ENCODE results near the gene ACOT7.
A peak's percentile ranks its signal among the peaks of the same experiment; 100 is the strongest.

Gene ACOT7

DNA sequence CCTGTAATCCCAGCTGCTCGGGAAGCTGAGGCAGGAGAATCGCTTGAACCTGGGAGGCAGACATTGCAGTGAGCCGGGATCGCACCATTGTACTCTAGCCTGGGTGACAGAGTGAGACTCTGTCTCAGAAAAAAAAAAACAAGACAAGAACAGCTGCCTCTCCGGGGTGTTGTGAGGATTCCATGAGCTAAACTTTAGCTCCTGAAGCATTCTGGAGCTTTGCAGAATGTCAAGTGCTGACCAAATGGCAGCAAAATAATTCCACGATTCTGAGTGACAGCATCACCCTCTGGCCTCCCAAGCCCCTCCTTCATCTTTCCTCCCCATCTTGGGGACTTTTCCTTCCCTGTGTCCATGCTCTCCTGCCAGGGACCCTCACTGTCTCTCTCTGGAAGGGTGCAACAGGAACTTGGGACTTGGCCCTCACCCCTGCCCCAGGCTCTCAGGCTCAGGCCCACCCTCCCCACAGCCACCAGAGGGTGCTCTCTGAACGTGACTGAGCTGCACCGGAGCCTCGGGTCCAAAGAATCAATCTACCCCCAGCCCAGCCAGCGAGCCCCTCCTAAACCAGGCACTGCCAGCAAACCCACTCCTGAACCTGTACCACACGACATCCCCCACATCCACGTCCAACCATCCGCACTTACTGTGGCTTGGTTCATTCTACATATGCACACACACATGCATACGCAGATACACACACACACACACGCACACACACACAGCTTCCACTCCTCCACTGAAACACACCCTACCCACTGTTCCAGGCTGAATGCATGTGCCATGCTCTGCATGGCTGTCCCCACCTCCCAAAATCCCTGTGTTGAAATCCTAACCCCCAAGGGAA is 45.7 kb downstream of the ACOT7 start:
- Histone ChIP-seq H3K36me3 (ENCODE audit: control insufficient read depth, insufficient read depth, low read length) (no peaks in the 10 kb centered on the region), H3K4me3 (ENCODE audit: insufficient read depth, low read depth, low read length, poor library complexity, severe bottlenecking) (peak overlapping the region; percentile 26), H3K27me3 (replicated peaks; ENCODE audit: control insufficient read depth, insufficient read depth, low read length, poor library complexity, severe bottlenecking) (no peaks in the 10 kb centered on the region), H3K27ac (ENCODE audit: insufficient read depth, low read length, poor library complexity, severe bottlenecking) (peak overlapping the region; percentile 15), H3K9me3 (ENCODE audit: control insufficient read depth, low read length) (no peaks in the 10 kb centered on the region), H3K4me1 (ENCODE audit: control insufficient read depth, insufficient read depth, low read length, poor library complexity, severe bottlenecking) (peaks cover 14% of the 10 kb centered on the region)
- peak; percentile 42 to 58 (median 46) for DNase-seq

- H3K27ac ChIP-seq (ENCODE audit: insufficient read depth, low read length, poor library complexity, severe bottlenecking) = no peak overlapping the region
- H3K4me3 ChIP-seq (ENCODE audit: insufficient read depth, low read depth, low read length, poor library complexity, severe bottlenecking) = no peak overlapping the region
- no peaks in the 10 kb centered on the region for H3K27me3 ChIP-seq (replicated peaks; ENCODE audit: control insufficient read depth, insufficient read depth, low read length, poor library complexity, severe bottlenecking)
- no peaks in the 10 kb centered on the region for H3K36me3 ChIP-seq (ENCODE audit: control insufficient read depth, insufficient read depth, low read length)
- peaks cover 14% of the 10 kb centered on the region for H3K4me1 ChIP-seq (ENCODE audit: control insufficient read depth, insufficient read depth, low read length, poor library complexity, severe bottlenecking)
- no peaks in the 10 kb centered on the region for H3K9me3 ChIP-seq (ENCODE audit: control insufficient read depth, low read length)
- no peak for DNase-seq
These were observed 48.1 kb downstream of the ACOT7 start for GRCh38 chr1:6345460-6345859.

GRCh38 chr1:6345009-6345408 is 48.6 kb downstream of the ACOT7 start:
- no peaks in the 10 kb centered on the region for H3K36me3 ChIP-seq (ENCODE audit: control insufficient read depth, insufficient read depth, low read length)
- no peaks in the 10 kb centered on the region for H3K9me3 ChIP-seq (ENCODE audit: control insufficient read depth, low read length)
- no peak overlapping the region for H3K4me3 ChIP-seq (ENCODE audit: insufficient read depth, low read depth, low read length, poor library complexity, severe bottlenecking)
- DNase-seq = no peak
- peaks cover 14% of the 10 kb centered on the region for H3K4me1 ChIP-seq (ENCODE audit: control insufficient read depth, insufficient read depth, low read length, poor library complexity, severe bottlenecking)
- H3K27me3 ChIP-seq (replicated peaks; ENCODE audit: control insufficient read depth, insufficient read depth, low read length, poor library complexity, severe bottlenecking) = no peaks in the 10 kb centered on the region
- no peak overlapping the region for H3K27ac ChIP-seq (ENCODE audit: insufficient read depth, low read length, poor library complexity, severe bottlenecking)

GRCh38 chr1:6343506-6344405 is 49.8 kb downstream of the ACOT7 start:
- peak in 2 of 3 donors; percentile 24 to 35 for DNase-seq
- Histone ChIP-seq H3K27me3 (replicated peaks; ENCODE audit: control insufficient read depth, insufficient read depth, low read length, poor library complexity, severe bottlenecking) (no peaks in the 10 kb centered on the region), H3K4me1 (ENCODE audit: control insufficient read depth, insufficient read depth, low read length, poor library complexity, severe bottlenecking) (peaks cover 11% of the 10 kb centered on the region), H3K36me3 (ENCODE audit: control insufficient read depth, insufficient read depth, low read length) (no peaks in the 10 kb centered on the region), H3K9me3 (ENCODE audit: control insufficient read depth, low read length) (no peaks in the 10 kb centered on the region), H3K27ac (ENCODE audit: insufficient read depth, low read length, poor library complexity, severe bottlenecking) (no peak overlapping the region), H3K4me3 (ENCODE audit: insufficient read depth, low read depth, low read length, poor library complexity, severe bottlenecking) (no peak overlapping the region)

DNA sequence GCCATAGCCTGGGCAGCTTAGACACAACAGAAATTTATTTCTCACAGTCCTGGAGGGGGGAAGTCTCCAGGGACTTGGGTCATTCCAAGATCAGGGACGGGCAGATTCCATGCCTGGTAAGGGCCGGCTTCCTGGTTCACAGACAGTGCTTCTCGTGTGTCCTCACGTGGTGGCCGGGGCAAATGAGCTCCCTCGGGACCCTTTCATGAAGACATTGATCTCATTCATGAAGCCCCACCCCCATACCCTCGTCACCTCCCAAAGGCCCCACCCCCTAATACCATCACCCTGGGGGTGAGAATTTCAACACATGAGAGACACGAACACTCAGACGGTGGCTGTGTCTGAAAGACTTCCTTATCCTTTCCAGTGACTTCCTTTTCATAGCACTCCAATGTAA is 51.5 kb downstream of the ACOT7 start:
- H3K27ac ChIP-seq (ENCODE audit: insufficient read depth, low read length, poor library complexity, severe bottlenecking) = no peak overlapping the region
- no peak for DNase-seq
- H3K4me1 ChIP-seq (ENCODE audit: control insufficient read depth, insufficient read depth, low read length, poor library complexity, severe bottlenecking) = no peaks in the 10 kb centered on the region
- H3K36me3 ChIP-seq (ENCODE audit: control insufficient read depth, insufficient read depth, low read length) = no peaks in the 10 kb centered on the region
- H3K4me3 ChIP-seq (ENCODE audit: insufficient read depth, low read depth, low read length, poor library complexity, severe bottlenecking) = no peak overlapping the region
- no peaks in the 10 kb centered on the region for H3K27me3 ChIP-seq (replicated peaks; ENCODE audit: control insufficient read depth, insufficient read depth, low read length, poor library complexity, severe bottlenecking)
- H3K9me3 ChIP-seq (ENCODE audit: control insufficient read depth, low read length) = no peaks in the 10 kb centered on the region

DNA sequence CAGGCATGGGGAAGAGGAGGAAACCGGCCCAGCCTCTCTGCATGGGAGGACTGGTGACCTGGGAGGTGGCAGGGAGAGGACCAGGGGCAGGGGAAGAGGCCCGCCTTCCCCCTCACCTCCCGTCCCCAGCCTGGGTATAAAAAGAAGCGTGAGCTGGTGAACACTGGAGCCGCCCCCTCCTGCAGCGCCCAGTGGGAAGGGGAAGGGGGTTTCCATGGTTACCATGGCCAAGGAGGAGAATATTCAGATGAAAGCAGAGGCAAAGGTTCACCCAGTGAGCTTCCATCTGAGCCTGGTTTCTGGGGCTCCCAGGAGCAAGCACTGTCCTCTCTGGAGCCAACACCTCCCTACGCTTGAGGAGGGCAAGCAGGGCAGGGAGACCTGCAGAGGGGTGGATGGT is 54.9 kb downstream of the ACOT7 start:
- Histone ChIP-seq H3K4me3 (ENCODE audit: insufficient read depth, low read depth, low read length, poor library complexity, severe bottlenecking) (no peak overlapping the region), H3K27ac (ENCODE audit: insufficient read depth, low read length, poor library complexity, severe bottlenecking) (no peak overlapping the region), H3K36me3 (ENCODE audit: control insufficient read depth, insufficient read depth, low read length) (no peaks in the 10 kb centered on the region)

GRCh38 chr1:6336776-6337622 is 56.6 kb downstream of the ACOT7 start:
- DNase-seq = no peak
- Histone ChIP-seq H3K27ac (ENCODE audit: insufficient read depth, low read length, poor library complexity, severe bottlenecking) (no peak overlapping the region), H3K9me3 (ENCODE audit: control insufficient read depth, low read length) (no peaks in the 10 kb centered on the region), H3K36me3 (ENCODE audit: control insufficient read depth, insufficient read depth, low read length) (no peaks in the 10 kb centered on the region), H3K27me3 (replicated peaks; ENCODE audit: control insufficient read depth, insufficient read depth, low read length, poor library complexity, severe bottlenecking) (no peaks in the 10 kb centered on the region), H3K4me3 (ENCODE audit: insufficient read depth, low read depth, low read length, poor library complexity, severe bottlenecking) (no peak overlapping the region), H3K4me1 (ENCODE audit: control insufficient read depth, insufficient read depth, low read length, poor library complexity, severe bottlenecking) (no peaks in the 10 kb centered on the region)

More for the DNA sequence above, 54.9 kb downstream of the ACOT7 start:
- Histone ChIP-seq H3K27me3 (replicated peaks; ENCODE audit: control insufficient read depth, insufficient read depth, low read length, poor library complexity, severe bottlenecking) (no peaks in the 10 kb centered on the region), H3K4me1 (ENCODE audit: control insufficient read depth, insufficient read depth, low read length, poor library complexity, severe bottlenecking) (no peaks in the 10 kb centered on the region), H3K9me3 (ENCODE audit: control insufficient read depth, low read length) (no peaks in the 10 kb centered on the region)
- DNase-seq = no peak

DNA sequence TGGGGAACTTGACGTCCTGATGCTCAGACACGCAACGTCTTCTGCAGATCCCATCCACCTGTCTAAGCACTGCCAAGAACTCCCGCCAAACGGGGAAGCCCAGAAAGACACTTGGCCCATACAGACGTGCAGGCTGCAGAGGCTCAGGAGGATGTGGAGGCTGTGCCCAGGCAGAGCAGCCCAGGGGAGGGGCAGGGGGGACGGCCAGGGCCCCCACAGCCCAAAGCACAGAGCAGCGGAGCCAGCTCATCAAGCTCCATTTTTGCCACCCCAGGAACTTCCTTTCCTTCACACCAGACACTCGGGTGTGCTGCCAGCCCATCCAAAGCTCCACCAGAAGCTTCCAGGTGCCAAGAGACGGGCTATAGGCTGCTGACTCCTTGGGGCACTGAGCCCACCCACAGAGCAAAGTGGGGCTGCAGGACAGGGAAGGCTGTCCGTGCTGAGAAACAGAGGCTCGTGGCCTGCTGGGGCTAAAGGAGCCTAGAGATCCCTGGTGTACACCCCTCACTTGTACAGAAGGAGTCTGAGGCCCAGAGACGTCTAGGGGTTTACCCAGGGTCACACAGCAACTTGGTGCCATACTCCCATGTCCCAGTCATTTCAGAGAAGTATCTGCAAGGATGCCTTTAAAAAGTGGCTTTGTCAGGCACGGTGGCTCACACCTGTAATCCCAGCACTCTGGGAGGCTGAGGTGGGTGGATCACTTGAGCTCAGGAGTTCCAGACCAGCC is 59.1 kb downstream of the ACOT7 start:
- H3K27ac ChIP-seq (ENCODE audit: insufficient read depth, low read length, poor library complexity, severe bottlenecking) = no peak overlapping the region
- no peaks in the 10 kb centered on the region for H3K27me3 ChIP-seq (replicated peaks; ENCODE audit: control insufficient read depth, insufficient read depth, low read length, poor library complexity, severe bottlenecking)
- H3K4me1 ChIP-seq (ENCODE audit: control insufficient read depth, insufficient read depth, low read length, poor library complexity, severe bottlenecking) = no peaks in the 10 kb centered on the region
- H3K9me3 ChIP-seq (ENCODE audit: control insufficient read depth, low read length) = no peaks in the 10 kb centered on the region
- no peak for DNase-seq
- no peaks in the 10 kb centered on the region for H3K36me3 ChIP-seq (ENCODE audit: control insufficient read depth, insufficient read depth, low read length)
- no peak overlapping the region for H3K4me3 ChIP-seq (ENCODE audit: insufficient read depth, low read depth, low read length, poor library complexity, severe bottlenecking)

DNA sequence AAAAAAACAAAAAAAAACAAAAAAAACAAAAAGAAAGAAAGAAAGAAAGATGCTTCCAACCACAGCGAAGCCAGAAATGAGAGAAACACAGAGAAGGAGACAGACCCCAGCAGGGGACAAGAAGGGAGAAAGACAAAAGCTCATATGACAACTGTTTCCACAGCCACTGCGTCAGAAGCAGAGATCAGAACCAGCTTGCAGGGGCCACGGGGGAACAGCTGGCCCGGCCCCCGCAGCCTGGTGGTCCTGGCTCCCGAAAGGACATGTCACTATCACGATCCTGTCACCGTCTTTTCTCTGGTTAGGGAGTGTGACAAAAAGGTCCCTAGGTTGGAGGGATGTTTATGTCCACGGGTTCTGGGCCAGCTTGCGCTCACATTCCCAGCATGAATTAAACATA is 60.7 kb downstream of the ACOT7 start:
- Histone ChIP-seq H3K27ac (ENCODE audit: insufficient read depth, low read length, poor library complexity, severe bottlenecking) (no peak overlapping the region), H3K27me3 (replicated peaks; ENCODE audit: control insufficient read depth, insufficient read depth, low read length, poor library complexity, severe bottlenecking) (no peaks in the 10 kb centered on the region), H3K9me3 (ENCODE audit: control insufficient read depth, low read length) (no peaks in the 10 kb centered on the region), H3K36me3 (ENCODE audit: control insufficient read depth, insufficient read depth, low read length) (no peaks in the 10 kb centered on the region), H3K4me3 (ENCODE audit: insufficient read depth, low read depth, low read length, poor library complexity, severe bottlenecking) (no peak overlapping the region), H3K4me1 (ENCODE audit: control insufficient read depth, insufficient read depth, low read length, poor library complexity, severe bottlenecking) (no peaks in the 10 kb centered on the region)
- DNase-seq = no peak
